Measurements from ENCODE around the gene TRMO.

GRCh38 chr9:97959585-97959984 lies 37.3 kb upstream of the TRMO start:
- no peak for TF ChIP-seq PRDM15 (CRISPR knock-in tag; IDR thresholded peaks at IDR 0.05)
- no peak for TF ChIP-seq ETV6 (CRISPR knock-in tag; conservative IDR thresholded peaks at IDR 0.05)
- no peak for TF ChIP-seq CTCF (CRISPR knock-in tag; IDR thresholded peaks at IDR 0.05)
- TF ChIP-seq NFE2L1 (CRISPR knock-in tag; IDR thresholded peaks at IDR 0.05; ENCODE audit: borderline replicate concordance) = no peak
- TF ChIP-seq KDM4B (CRISPR knock-in tag; IDR thresholded peaks at IDR 0.05) = no peak
- no peak for TF ChIP-seq ATF3 (CRISPR knock-in tag; IDR thresholded peaks at IDR 0.05)
- TF ChIP-seq SP2 (CRISPR knock-in tag; IDR thresholded peaks at IDR 0.05) = no peak
- TF ChIP-seq ZNF782 (CRISPR knock-in tag; IDR thresholded peaks at IDR 0.05; ENCODE audit: borderline replicate concordance) = no peak
- no peak for TF ChIP-seq CHD2 (IDR thresholded peaks at IDR 0.05; ENCODE audit: low read depth, low read length)
- TF ChIP-seq USF2 (IDR thresholded peaks at IDR 0.05; ENCODE audit: low read depth, low read length) = no peak
- no peak for TF ChIP-seq USF2 (CRISPR knock-in tag; IDR thresholded peaks at IDR 0.05; ENCODE audit: borderline replicate concordance)
- no peak for TF ChIP-seq XRCC5 (optimal IDR thresholded peaks at IDR 0.05; ENCODE audit: low read length)
